Activated T-cell treated with anti-CD3 and anti-CD28 coated beads, Interleukin-2, amount 50 U/mL, for 48 hours (primary cell): ENCODE results near the gene TCF4.

Experiments used
- DNase-seq, 2 experiments: peaks; one replicate each; pipeline ENCODE4 v3.0.0-alpha.2; 2020

TCF4 gene

GRCh38 chr18:55219059-55219458 lies 368.9 kb downstream of the TCF4 start:
- no peak for DNase-seq

GRCh38 chr18:55214969-55215368 lies 373.0 kb downstream of the TCF4 start:
- no peak for DNase-seq

GRCh38 chr18:55214534-55214933 lies 373.5 kb downstream of the TCF4 start:
- DNase-seq = no peak

- no peak for DNase-seq
Measured at GRCh38 chr18:55213586-55213985, 374.4 kb downstream of the TCF4 start.

GRCh38 chr18:55206927-55207326 lies 381.1 kb downstream of the TCF4 start:
- no peak for DNase-seq

GRCh38 chr18:55202232-55202917 lies 385.6 kb downstream of the TCF4 start:
- DNase-seq = no peak

GRCh38 chr18:55199291-55199963 lies 388.6 kb downstream of the TCF4 start:
- DNase-seq = no peak

GRCh38 chr18:55195863-55196262 lies 392.1 kb downstream of the TCF4 start:
- no peak for DNase-seq

- no peak for DNase-seq
Measured at GRCh38 chr18:55189972-55190371, 398.0 kb downstream of the TCF4 start.

- no peak for DNase-seq
Measured at GRCh38 chr18:55186588-55186987, 401.4 kb downstream of the TCF4 start.

GRCh38 chr18:55185391-55185790 lies 402.6 kb downstream of the TCF4 start:
- DNase-seq = no peak

- no peak for DNase-seq
Measured at GRCh38 chr18:55179835-55180234, 408.2 kb downstream of the TCF4 start.

- no peak for DNase-seq
Measured at GRCh38 chr18:55179425-55179824, 408.6 kb downstream of the TCF4 start.

- no peak for DNase-seq
Measured at GRCh38 chr18:55173291-55173690, 414.7 kb downstream of the TCF4 start.
